Endodermal cell (in vitro differentiated cells): ENCODE measurements around the gene LHFPL2. TPM values are rescaled to one million over a fixed set of nuclear protein-coding genes. Genes with fewer than 3 reads are reported as not detected.

Experiments
- DNase-seq: peaks from one replicate; pipeline ENCODE4 v3.0.0-alpha.2; 2017
- H3K27ac ChIP-seq: 2 replicates; pipeline ENCODE4 v1.5.1; 2013; ENCODE audit warnings: mild to moderate bottlenecking, low read depth, low read length, moderate library complexity
- H3K27me3 ChIP-seq: 2 replicates; pipeline ENCODE4 v1.6.1; 2013; ENCODE audit warnings: mild to moderate bottlenecking, low read length, moderate library complexity; ENCODE audit not compliant: insufficient read depth, control insufficient read depth, poor library complexity, severe bottlenecking
- H3K36me3 ChIP-seq: 2 replicates; pipeline ENCODE4 v1.7.0; 2013; ENCODE audit warnings: mild to moderate bottlenecking, low read length, moderate library complexity; ENCODE audit not compliant: control insufficient read depth, insufficient read depth
- H3K4me1 ChIP-seq: one replicate; pipeline ENCODE4 v1.7.0; 2013; ENCODE audit warnings: low read length; ENCODE audit not compliant: control insufficient read depth, insufficient read depth
- H3K4me3 ChIP-seq: 2 replicates; pipeline ENCODE4 v1.5.1; 2013; ENCODE audit warnings: mild to moderate bottlenecking, low read length, moderate library complexity
- H3K9ac ChIP-seq: 2 replicates; pipeline ENCODE4 v1.6.1; 2013; ENCODE audit warnings: mild to moderate bottlenecking, low read length, moderate library complexity; ENCODE audit not compliant: poor library complexity, severe bottlenecking; ENCODE audit errors: extremely low read depth
- H3K9me3 ChIP-seq: 2 replicates; pipeline ENCODE4 v1.6.1; 2013; ENCODE audit warnings: mild to moderate bottlenecking, low read length, moderate library complexity; ENCODE audit not compliant: control insufficient read depth
- H3K27ac Mint-ChIP-seq: 2 replicates; pipeline ENCODE4 v1.8.0; 2020; ENCODE audit warnings: mixed read lengths
- H3K27me3 Mint-ChIP-seq: 2 replicates; pipeline ENCODE4 v1.8.0; 2021; ENCODE audit warnings: mild to moderate bottlenecking, mixed read lengths; ENCODE audit not compliant: insufficient read depth
- H3K36me3 Mint-ChIP-seq: 2 replicates; pipeline ENCODE4 v1.8.0; 2020; ENCODE audit warnings: low read depth, mixed read lengths
- H3K4me1 Mint-ChIP-seq: 2 replicates; pipeline ENCODE4 v1.8.0; 2020; ENCODE audit warnings: mixed read lengths
- H3K4me3 Mint-ChIP-seq: 2 replicates; pipeline ENCODE4 v1.8.0; 2020; ENCODE audit warnings: mild to moderate bottlenecking, moderate library complexity, mixed read lengths
- H3K9me3 Mint-ChIP-seq: 2 replicates; pipeline ENCODE4 v1.8.0; 2020; ENCODE audit warnings: mild to moderate bottlenecking, mixed read lengths
- WGBS, 2 experiments: methylation state at CpG; one replicate each; pipeline versions ENCODE4 v1.1.5 to v1.1.7; 2013; ENCODE audit warnings: missing lambda C conversion rate in 2 of 2, mixed read lengths in 1 of 2; ENCODE audit not compliant: insufficient coverage in 1 of 2, insufficient read length in 1 of 2; 5-methylcytosine and 5-hydroxymethylcytosine counted together
- total RNA-seq, 2 donors: library from RNA; stranded (reverse); fragmentation: NEBNext Ultra II Directional in 1 of 2; extraction: Animal tissue kit (Norgen Biotek cat#: 25700) in 1 of 2; gene quantifications; 2 replicates in 1 of 2; 3 replicates in 1 of 2; pipeline ENCODE4 v1.2.1, GENCODE V29; 2021
- TF ChIP-seq, protein P1 (sequence below): fragments of 200-600 bp; sonication (generic); conservative IDR thresholded peaks from 2 replicates; pipeline ENCODE4 v1.5.0; 2021; ENCODE audit warnings: antibody characterized with exemption, mild to moderate bottlenecking

LHFPL2 gene
- total RNA-seq, 2 donors from 2014 or later: 136 to 238 TPM

DNA sequence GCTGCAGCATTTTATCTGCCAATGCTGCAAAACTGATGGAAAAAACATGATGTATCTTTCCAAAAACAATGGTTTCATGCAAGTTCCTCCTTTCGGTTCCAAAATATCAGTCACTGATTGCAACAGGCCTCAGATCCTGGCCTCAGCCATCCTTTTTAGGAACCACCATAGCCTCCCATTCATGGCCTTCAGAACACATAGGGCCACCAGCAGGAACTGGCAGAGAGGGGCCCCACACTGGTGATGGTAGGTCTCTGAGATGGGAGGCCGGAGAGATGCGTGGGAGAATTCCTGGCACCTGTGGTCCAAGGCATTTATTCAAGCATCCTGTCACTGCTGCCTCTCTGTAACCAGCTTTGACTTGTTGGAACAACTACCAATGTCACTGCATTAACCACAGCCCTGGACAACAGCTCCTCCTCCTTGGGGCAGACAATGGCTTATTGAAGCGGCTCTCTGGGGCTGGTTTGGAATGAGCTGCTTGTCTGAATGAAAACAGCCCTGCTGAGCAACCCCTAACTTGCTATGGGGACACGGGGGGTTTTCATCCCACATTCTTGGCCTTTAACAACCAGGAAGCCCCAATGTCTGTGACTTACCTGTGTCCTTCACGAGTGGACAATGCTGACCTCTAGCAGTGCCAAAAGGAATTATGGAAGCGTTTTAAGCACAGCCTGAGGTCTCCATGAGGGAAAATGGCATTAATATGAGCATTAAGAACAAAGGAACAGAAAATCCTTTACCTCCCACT is 108.1 kb downstream of the LHFPL2 start:
- Mint-ChIP-seq H3K36me3 (peaks cover 37% of the 10 kb centered on the region), H3K27ac (no peak overlapping the region), H3K4me1 (peaks cover 58% of the 10 kb centered on the region)

DNA sequence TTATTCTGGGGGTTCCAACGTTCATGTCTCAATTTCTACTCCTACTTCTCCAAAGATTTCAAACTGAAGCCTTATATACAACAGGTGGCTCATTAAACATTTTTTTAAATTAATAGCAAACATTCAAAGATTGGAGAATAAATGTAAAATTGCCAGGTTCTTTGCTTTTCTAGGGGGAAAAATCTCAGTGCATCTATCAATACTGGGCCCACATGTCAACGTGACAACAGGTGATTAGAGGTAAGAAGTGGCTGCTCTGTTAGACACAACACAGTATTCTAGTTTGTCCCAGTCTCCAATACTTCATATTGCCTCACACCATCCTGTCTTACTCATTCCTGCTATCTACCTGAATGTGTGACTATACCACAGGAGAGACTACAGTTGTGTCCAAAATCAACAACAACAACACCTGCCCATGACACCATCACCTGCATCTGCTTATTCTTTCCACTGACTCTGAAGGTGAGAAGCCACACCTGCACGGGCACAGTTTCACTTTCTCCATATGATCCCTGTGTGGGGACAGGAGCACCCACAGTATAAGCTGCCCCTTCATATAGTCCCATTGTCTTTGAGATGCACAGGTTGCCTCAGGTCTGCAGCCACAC is 110.2 kb downstream of the LHFPL2 start:
- 88 to 90% methylated on average over 2 to 3 of the region's 3 CpGs for WGBS, 2 experiments
- Mint-ChIP-seq H3K36me3 (peaks cover 16% of the 10 kb centered on the region), H3K9me3 (no peaks in the 10 kb centered on the region), H3K4me3 (no peak overlapping the region), H3K4me1 (peaks cover 60% of the 10 kb centered on the region), H3K27me3 (no peaks in the 10 kb centered on the region), H3K27ac (no peak overlapping the region)
- Histone ChIP-seq H3K9me3 (no peaks in the 10 kb centered on the region), H3K36me3 (peaks cover 18% of the 10 kb centered on the region), H3K27ac (no peak overlapping the region), H3K9ac (no peak overlapping the region), H3K4me3 (no peak overlapping the region), H3K4me1 (peaks cover 12% of the 10 kb centered on the region), H3K27me3 (no peaks in the 10 kb centered on the region)
- TF ChIP-seq, protein P1, sequence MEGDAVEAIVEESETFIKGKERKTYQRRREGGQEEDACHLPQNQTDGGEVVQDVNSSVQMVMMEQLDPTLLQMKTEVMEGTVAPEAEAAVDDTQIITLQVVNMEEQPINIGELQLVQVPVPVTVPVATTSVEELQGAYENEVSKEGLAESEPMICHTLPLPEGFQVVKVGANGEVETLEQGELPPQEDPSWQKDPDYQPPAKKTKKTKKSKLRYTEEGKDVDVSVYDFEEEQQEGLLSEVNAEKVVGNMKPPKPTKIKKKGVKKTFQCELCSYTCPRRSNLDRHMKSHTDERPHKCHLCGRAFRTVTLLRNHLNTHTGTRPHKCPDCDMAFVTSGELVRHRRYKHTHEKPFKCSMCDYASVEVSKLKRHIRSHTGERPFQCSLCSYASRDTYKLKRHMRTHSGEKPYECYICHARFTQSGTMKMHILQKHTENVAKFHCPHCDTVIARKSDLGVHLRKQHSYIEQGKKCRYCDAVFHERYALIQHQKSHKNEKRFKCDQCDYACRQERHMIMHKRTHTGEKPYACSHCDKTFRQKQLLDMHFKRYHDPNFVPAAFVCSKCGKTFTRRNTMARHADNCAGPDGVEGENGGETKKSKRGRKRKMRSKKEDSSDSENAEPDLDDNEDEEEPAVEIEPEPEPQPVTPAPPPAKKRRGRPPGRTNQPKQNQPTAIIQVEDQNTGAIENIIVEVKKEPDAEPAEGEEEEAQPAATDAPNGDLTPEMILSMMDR: no peak
- DNase-seq: no peak

More for the DNA sequence above, 108.1 kb downstream of the LHFPL2 start:
- WGBS, 2 experiments: 63 to 83% methylated on average over 4 to 7 of the region's 7 CpGs
- Histone ChIP-seq H3K36me3 (peaks cover 23% of the 10 kb centered on the region), H3K27ac (peak overlapping the region; percentile 19), H3K9me3 (no peaks in the 10 kb centered on the region), H3K4me3 (no peak overlapping the region), H3K27me3 (no peaks in the 10 kb centered on the region), H3K4me1 (peaks cover 12% of the 10 kb centered on the region), H3K9ac (no peak overlapping the region)
- Mint-ChIP-seq H3K27me3 (no peaks in the 10 kb centered on the region), H3K9me3 (no peaks in the 10 kb centered on the region), H3K4me3 (no peak overlapping the region)
- no peak for DNase-seq
- TF ChIP-seq, protein P1: no peak

DNA sequence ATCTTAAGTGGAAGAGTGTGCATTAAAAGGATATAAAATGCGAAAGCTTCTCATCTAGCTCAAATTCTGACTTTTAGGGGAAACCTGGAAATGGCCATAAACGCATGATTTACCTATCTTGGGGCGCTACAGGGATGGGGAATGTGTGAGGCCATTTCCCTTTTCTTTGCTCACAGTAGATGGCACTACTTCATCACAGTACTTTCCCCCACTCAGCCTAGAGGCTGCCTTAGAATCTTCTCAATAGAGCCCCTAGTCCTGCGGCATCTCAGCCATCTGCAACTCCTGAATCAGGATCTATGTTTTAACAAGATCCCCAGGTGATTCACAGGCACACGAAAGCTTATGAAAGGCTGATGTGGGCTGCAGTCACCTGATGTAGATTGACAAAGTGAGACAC is 110.8 kb downstream of the LHFPL2 start:
- Mint-ChIP-seq H3K9me3 (no peaks in the 10 kb centered on the region), H3K27me3 (no peaks in the 10 kb centered on the region), H3K4me1 (peaks cover 59% of the 10 kb centered on the region), H3K36me3 (peaks cover 18% of the 10 kb centered on the region), H3K27ac (no peak overlapping the region), H3K4me3 (no peak overlapping the region)
- Histone ChIP-seq H3K9ac (no peak overlapping the region), H3K36me3 (peaks cover 17% of the 10 kb centered on the region), H3K4me3 (no peak overlapping the region), H3K9me3 (no peaks in the 10 kb centered on the region), H3K27me3 (no peaks in the 10 kb centered on the region), H3K27ac (no peak overlapping the region), H3K4me1 (peaks cover 12% of the 10 kb centered on the region)
- DNase-seq: peak; percentile 72
- 68 to 84% methylated on average over 3 to 5 of the region's 5 CpGs for WGBS, 2 experiments
- TF ChIP-seq, protein P1: peak; percentile 64
